K562 (cell line): ENCODE measurements around the gene EXOC7. TPM values are rescaled to one million over a fixed set of nuclear protein-coding genes. Genes with fewer than 3 reads are reported as not detected.

Experiments used
- ATAC-seq: fragments of 200-7000 bp; cut with Tn5 transposase; 3 replicates; pipeline ENCODE4 v1.9.1; 2020; ENCODE audit warnings: moderate library complexity
- BruUV-seq: library from RNA; stranded (reverse); fragments of 400-500 nt; replicated peaks from 2 replicates; lab custom pipeline; 2021; lab: Mats Ljungman, UMichigan
- CTCF ChIA-PET: fragments of 300-600 bp; formaldehyde crosslinking; extraction: SDS; loops from one replicate; lab custom pipeline; 2021; ENCODE audit warnings: low intra/inter-chr PET ratio; lab: Yijun Ruan, JAX
- POLR2A ChIA-PET: fragments of 300-600, 350-650 bp; sonication (Branson Sonifier 250); formaldehyde crosslinking; extraction: SDS; loops from one replicate; lab custom pipeline; 2021; ENCODE audit warnings: antibody characterized with exemption, inconsistent platforms; lab: Yijun Ruan, JAX
- DNase-seq, 4 experiments: peaks; one replicate each; pipeline versions ENCODE4 v3.0.0 to v3.0.0-alpha.2; 2011 to 2018; ENCODE audit warnings: low spot score in 3 of 4, mixed read lengths in 3 of 4; ENCODE audit errors: extremely low read depth in 1 of 4
- FAIRE-seq: peaks from 2 replicates; lab custom pipeline; 2011; peaks lifted over from hg19 to GRCh38; lab: Jason Lieb, UNC
- H2AFZ ChIP-seq: 2 replicates; pipeline ENCODE4 v1.6.0; 2011; ENCODE audit warnings: low read depth, low read length, control low read depth, inconsistent platforms
- H3K27ac ChIP-seq: fragments of 200-600 bp; 3 replicates; pipeline ENCODE4 v1.8.0; 2011; ENCODE audit warnings: low read depth, mild to moderate bottlenecking, control low read depth, inconsistent platforms, low read length, moderate library complexity, mixed read lengths; ENCODE audit errors: extremely low read depth
- H3K27me3 ChIP-seq, 2 experiments: fragments of 300-600 bp in 1 of 2; 2 replicates in 1 of 2; 3 replicates in 1 of 2; pipeline versions ENCODE4 v1.6.0 to v1.8.0; 2011; ENCODE audit warnings: inconsistent platforms in 2 of 2, low read length in 2 of 2, mild to moderate bottlenecking in 1 of 2, mixed read lengths in 1 of 2, moderate library complexity in 1 of 2; ENCODE audit not compliant: control insufficient read depth in 2 of 2, insufficient read depth in 2 of 2
- H3K36me3 ChIP-seq: fragments of 300-600 bp; 3 replicates; pipeline ENCODE4 v1.8.0; 2011; ENCODE audit warnings: mild to moderate bottlenecking, low read length, inconsistent platforms; ENCODE audit not compliant: control insufficient read depth, insufficient read depth
- H3K4me1 ChIP-seq, 2 experiments: fragments of 200-600 bp in 1 of 2; replicated peaks in 1 of 2; 2 replicates in 1 of 2; 3 replicates in 1 of 2; pipeline versions ENCODE4 v1.5.1 to v1.8.0; 2011; ENCODE audit warnings: inconsistent platforms in 2 of 2, low read length in 2 of 2, mild to moderate bottlenecking in 1 of 2, mixed read lengths in 1 of 2, moderate library complexity in 1 of 2; ENCODE audit not compliant: control insufficient read depth in 2 of 2, insufficient read depth in 2 of 2
- H3K4me2 ChIP-seq: 2 replicates; pipeline ENCODE4 v1.6.1; 2011; ENCODE audit warnings: low read length, control low read depth, inconsistent platforms, mixed read lengths; ENCODE audit not compliant: insufficient read depth
- H3K4me3 ChIP-seq: fragments of 200-600 bp; sonication (generic), shearing (Covaris generic); 2 replicates; pipeline ENCODE4 v1.5.1; 2016; ENCODE audit warnings: control low read depth, inconsistent platforms
- H3K79me2 ChIP-seq: fragments of 200-600 bp; 3 replicates; pipeline ENCODE4 v1.8.0; 2011; ENCODE audit warnings: low read length, inconsistent platforms; ENCODE audit not compliant: control insufficient read depth, insufficient read depth
- H3K9ac ChIP-seq, 2 experiments: 2 replicates each; pipeline versions ENCODE4 v1.6.0 to v1.6.1; 2011; ENCODE audit warnings: low read depth in 2 of 2, low read length in 2 of 2, control low read depth in 1 of 2, inconsistent platforms in 1 of 2, mild to moderate bottlenecking in 1 of 2, mixed read lengths in 1 of 2; ENCODE audit not compliant: insufficient read depth in 1 of 2
- H3K9me1 ChIP-seq: one replicate; pipeline ENCODE4 v1.6.0; 2011; ENCODE audit warnings: inconsistent platforms, mild to moderate bottlenecking, low read length, moderate library complexity; ENCODE audit not compliant: control insufficient read depth, insufficient read depth
- H3K9me3 ChIP-seq: replicated peaks from 2 replicates; pipeline ENCODE4 v1.5.1; 2011; ENCODE audit warnings: low read depth, low read length, inconsistent platforms; ENCODE audit not compliant: control insufficient read depth, insufficient read depth
- H4K20me1 ChIP-seq: replicated peaks from 2 replicates; pipeline ENCODE4 v1.6.1; 2011; ENCODE audit warnings: low read length, inconsistent platforms, mixed read lengths; ENCODE audit not compliant: control insufficient read depth, insufficient read depth
- FOS ChIP-seq: IDR thresholded peaks from 3 replicates; pipeline ENCODE4 v1.6.1; 2011; ENCODE audit not compliant: insufficient read length; ENCODE audit errors: extremely low read depth
- JUN ChIP-seq, 2 experiments: sonication (generic) in 1 of 2; formaldehyde crosslinking in 1 of 2; IDR thresholded peaks; 2 replicates each; pipeline versions ENCODE4 v1.6.1 to v1.8.0; 2012 to 2022; ENCODE audit warnings: borderline replicate concordance in 2 of 2, mild to moderate bottlenecking in 2 of 2, improper control_type of control experiment in 1 of 2, low read depth in 1 of 2, low read length in 1 of 2, missing genetic modification reagents in 1 of 2
- KAT8 ChIP-seq: fragments of 450-650 bp; IDR thresholded peaks from 2 replicates; pipeline ENCODE4 v1.6.1; 2016; ENCODE audit warnings: low read depth, mild to moderate bottlenecking
- RHOXF2B ChIP-seq: fragments of 250-450 bp; sonication (Bioruptor Pico); conservative IDR thresholded peaks from 2 replicates; pipeline ENCODE4 v1.5.1; 2021
- SRF ChIP-seq, 2 experiments: fragments of 250-450, 450-650 bp in 1 of 2; sonication (Bioruptor Pico) in 1 of 2; sonication (generic) in 1 of 2; formaldehyde crosslinking; IDR thresholded peaks; 2 replicates each; pipeline versions ENCODE4 v1.5.0 to v1.5.1; 2020 to 2022; ENCODE audit warnings: mild to moderate bottlenecking in 1 of 2, missing genetic modification reagents in 1 of 2
- SRSF9 ChIP-seq: fragments of 200-400 bp; formaldehyde crosslinking; IDR thresholded peaks from 2 replicates; pipeline ENCODE4 v1.6.1; 2017; ENCODE audit warnings: low read depth, low read length, borderline replicate concordance
- ZNF140 ChIP-seq: fragments of 250-450 bp; sonication (Bioruptor Pico); IDR thresholded peaks from 2 replicates; pipeline ENCODE4 v1.8.0; 2021; ENCODE audit warnings: moderate library complexity, mild to moderate bottlenecking, inconsistent platforms
- ZNF23 ChIP-seq: fragments of 250-450 bp; sonication (Bioruptor Pico); IDR thresholded peaks from 2 replicates; pipeline ENCODE4 v1.4.0; 2020; ENCODE audit warnings: mild to moderate bottlenecking
- ZNF785 ChIP-seq: fragments of 250-450 bp; sonication (Bioruptor Pico); IDR thresholded peaks from 2 replicates; pipeline ENCODE4 v1.4.0; 2020; ENCODE audit warnings: mild to moderate bottlenecking
- WGBS: fragments of 100-300 bp; shearing (Covaris generic); methylation state at CpG from one replicate; pipeline ENCODE4 v1.1.6; 2016; ENCODE audit warnings: low coverage, mixed read lengths; ENCODE audit not compliant: insufficient coverage; ENCODE audit errors: missing lambda C conversion rate; 5-methylcytosine and 5-hydroxymethylcytosine counted together
- in situ Hi-C: fragments of 300-500 bp; cut with MboI; formaldehyde crosslinking; loops from 4 replicates; pipeline ENCODE4 v1.15.0; 2018; ENCODE audit warnings: inconsistent platforms, mixed read lengths
- intact Hi-C: fragments of 100-400 bp; cut with micrococcal nuclease; formaldehyde crosslinking; loops from 2 replicates; pipeline ENCODE4 v1.14.2; 2022
- polyA plus RNA-seq, 8 experiments: library from polyadenylated mRNA; depleted of rRNA in 4 of 8; stranded (reverse) in 5 of 8; unstranded in 3 of 8; fragments of >200 nt; fragmentation: Nextera tagmentation in 2 of 8; fragmentation: Illumina TruSeq in 1 of 8; extraction: Ambion mirVana in 2 of 8; extraction: Trizol in 1 of 8; gene quantifications; 2 replicates each; pipeline versions ENCODE4 v1.2.1 to v1.2.3, GENCODE V29; 2011 to 2014; ENCODE audit warnings: inconsistent platforms in 1 of 8, missing spikeins in 1 of 8
- total RNA-seq, 7 experiments: library from RNA; depleted of rRNA in 6 of 7; stranded (reverse); fragments of >200 nt in 6 of 7; fragmentation: Illumina TruSeq in 2 of 7; extraction: Trizol in 2 of 7; gene quantifications; 2 replicates each; pipeline versions ENCODE4 v1.2.1 to v1.2.3, GENCODE V29; 2011 to 2021; ENCODE audit warnings: low replicate concordance in 1 of 7
- TF ChIP-seq, protein P1 (sequence below), 3 experiments: fragments of 200-800 bp in 1 of 3; sonication (Bioruptor generic) in 1 of 3; sonication (generic) in 1 of 3; formaldehyde crosslinking in 1 of 3; IDR thresholded peaks; 2 replicates each; pipeline versions ENCODE4 v1.6.1 to v1.8.0; 2016 to 2022; ENCODE audit warnings: mild to moderate bottlenecking in 2 of 3, missing compliant biosample characterization in 2 of 3, missing genetic modification characterization in 2 of 3, missing genetic modification reagents in 1 of 3
- TF ChIP-seq, protein P2 (sequence below): sonication (generic); formaldehyde crosslinking; IDR thresholded peaks from 2 replicates; pipeline ENCODE4 v1.8.0; 2022; ENCODE audit warnings: missing genetic modification reagents, mild to moderate bottlenecking, moderate library complexity, borderline replicate concordance
- TF ChIP-seq, protein P3 (sequence below): fragments of 450-650 bp; IDR thresholded peaks from 2 replicates; pipeline ENCODE4 v1.6.1; 2016
- TF ChIP-seq, protein P4 (sequence below): fragments of 250-450 bp; sonication (Bioruptor Pico); IDR thresholded peaks from 2 replicates; pipeline ENCODE4 v1.4.0; 2020; ENCODE audit warnings: mild to moderate bottlenecking, moderate library complexity

The EXOC7 gene
- total and polyA plus RNA-seq, 9 of the 15 experiments (the other 6 are each of a cell fraction or from before 2014, with no cell fraction given) = 18.6 to 57.0 (median 35.0) TPM

DNA sequence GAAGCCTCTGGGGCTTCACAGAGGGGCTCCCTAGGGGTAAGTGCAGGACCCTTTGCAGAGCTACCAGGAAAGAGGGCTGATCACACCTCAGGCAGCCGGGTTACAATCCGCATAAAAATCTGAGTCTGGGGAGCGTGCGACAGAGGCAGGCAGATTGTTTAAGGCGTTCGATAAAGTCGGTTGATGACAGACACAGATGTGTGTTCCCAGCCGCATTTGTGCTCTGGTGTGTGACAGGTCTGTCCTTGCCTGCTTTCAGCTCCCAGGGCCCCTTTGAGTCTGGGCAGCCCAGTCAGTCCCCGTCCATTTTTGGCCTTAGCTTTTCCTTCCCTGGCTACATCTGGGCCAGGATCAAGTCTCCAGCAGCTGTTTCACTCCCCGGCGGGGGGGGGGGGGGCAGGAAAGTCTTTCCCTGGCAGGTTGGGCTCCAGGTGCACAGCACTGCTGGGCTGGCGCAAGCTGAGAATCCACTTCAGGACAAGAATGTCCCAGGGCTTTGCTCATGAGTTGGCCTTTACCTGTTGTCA lies 25.9 kb downstream of the EXOC7 start:
- Histone ChIP-seq H3K36me3 (peaks cover 2% of the 10 kb centered on the region; the same call in 1 of the 3 replicates), H3K4me2 (no peak overlapping the region), H3K9ac (no peak overlapping the region), H3K79me2 (peaks cover 4% of the 10 kb centered on the region), H2AFZ (no peak overlapping the region), H3K27me3 (peaks cover 18 to 44% of the 10 kb centered on the region in 2 experiments; a peak in 4 of 5 replicates), H3K9me1 (peaks cover 4% of the 10 kb centered on the region), H4K20me1 (peaks cover 4% of the 10 kb centered on the region; the same call in 1 of the 2 replicates), H3K9me3 (no peaks in the 10 kb centered on the region), H3K27ac (no peak overlapping the region), H3K4me1 (peaks cover 0 to 59% of the 10 kb centered on the region in 2 experiments; a peak in 3 of 5 replicates), H3K4me3 (no peak overlapping the region)
- in situ Hi-C loops = no loop called here
- no TSS peak for BruUV-seq
- POLR2A ChIA-PET = interaction anchor here (1.5 kb wide), 1 partner anchor 8 kb away, joined by 4 read pairs; no protein-coding TSS in a partner anchor
- DNase-seq (peak in 2 of 4 experiments; percentile 48 to 49), ATAC-seq (no peak), FAIRE-seq (no peak)
- 20% methylated on average over 10 of the region's 12 CpGs for WGBS
- intact Hi-C loops = no loop called here
- CTCF ChIA-PET = no interaction called here
- TF ChIP-seq, protein P1, sequence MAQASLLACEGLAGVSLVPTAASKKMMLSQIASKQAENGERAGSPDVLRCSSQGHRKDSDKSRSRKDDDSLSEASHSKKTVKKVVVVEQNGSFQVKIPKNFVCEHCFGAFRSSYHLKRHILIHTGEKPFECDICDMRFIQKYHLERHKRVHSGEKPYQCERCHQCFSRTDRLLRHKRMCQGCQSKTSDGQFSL (CRISPR knock-in tag; IDR thresholded peaks at IDR 0.05) = peak; percentile 72; the same call in 1 of the 2 replicates
- TF ChIP-seq, protein P1 (tag; IDR thresholded peaks at IDR 0.05) = peak in 1 of 2 experiments; percentile 78; a peak in 2 of 4 replicates
- TF ChIP-seq, protein P2, sequence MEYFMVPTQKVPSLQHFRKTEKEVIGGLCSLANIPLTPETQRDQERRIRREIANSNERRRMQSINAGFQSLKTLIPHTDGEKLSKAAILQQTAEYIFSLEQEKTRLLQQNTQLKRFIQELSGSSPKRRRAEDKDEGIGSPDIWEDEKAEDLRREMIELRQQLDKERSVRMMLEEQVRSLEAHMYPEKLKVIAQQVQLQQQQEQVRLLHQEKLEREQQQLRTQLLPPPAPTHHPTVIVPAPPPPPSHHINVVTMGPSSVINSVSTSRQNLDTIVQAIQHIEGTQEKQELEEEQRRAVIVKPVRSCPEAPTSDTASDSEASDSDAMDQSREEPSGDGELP (CRISPR knock-in tag) = peak; percentile 26; the same call in 1 of the 2 replicates
- TF ChIP-seq, protein P3, sequence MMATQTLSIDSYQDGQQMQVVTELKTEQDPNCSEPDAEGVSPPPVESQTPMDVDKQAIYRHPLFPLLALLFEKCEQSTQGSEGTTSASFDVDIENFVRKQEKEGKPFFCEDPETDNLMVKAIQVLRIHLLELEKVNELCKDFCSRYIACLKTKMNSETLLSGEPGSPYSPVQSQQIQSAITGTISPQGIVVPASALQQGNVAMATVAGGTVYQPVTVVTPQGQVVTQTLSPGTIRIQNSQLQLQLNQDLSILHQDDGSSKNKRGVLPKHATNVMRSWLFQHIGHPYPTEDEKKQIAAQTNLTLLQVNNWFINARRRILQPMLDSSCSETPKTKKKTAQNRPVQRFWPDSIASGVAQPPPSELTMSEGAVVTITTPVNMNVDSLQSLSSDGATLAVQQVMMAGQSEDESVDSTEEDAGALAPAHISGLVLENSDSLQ = no peak
- TF ChIP-seq RHOXF2B (no peak), ZNF785 (no peak), ZNF23 (CRISPR knock-in tag) (no peak), ZNF140 (CRISPR knock-in tag) (no peak), SRSF9 (no peak), SRF (CRISPR knock-in tag; IDR thresholded peaks at IDR 0.05) (no peak), JUN (IDR thresholded peaks at IDR 0.05; ENCODE audit: borderline replicate concordance, low read depth, low read length) (no peak), JUN (CRISPR knock-in tag; IDR thresholded peaks at IDR 0.05; ENCODE audit: borderline replicate concordance) (no peak), FOS (no peak), KAT8 (no peak)
- TF ChIP-seq, protein P4, sequence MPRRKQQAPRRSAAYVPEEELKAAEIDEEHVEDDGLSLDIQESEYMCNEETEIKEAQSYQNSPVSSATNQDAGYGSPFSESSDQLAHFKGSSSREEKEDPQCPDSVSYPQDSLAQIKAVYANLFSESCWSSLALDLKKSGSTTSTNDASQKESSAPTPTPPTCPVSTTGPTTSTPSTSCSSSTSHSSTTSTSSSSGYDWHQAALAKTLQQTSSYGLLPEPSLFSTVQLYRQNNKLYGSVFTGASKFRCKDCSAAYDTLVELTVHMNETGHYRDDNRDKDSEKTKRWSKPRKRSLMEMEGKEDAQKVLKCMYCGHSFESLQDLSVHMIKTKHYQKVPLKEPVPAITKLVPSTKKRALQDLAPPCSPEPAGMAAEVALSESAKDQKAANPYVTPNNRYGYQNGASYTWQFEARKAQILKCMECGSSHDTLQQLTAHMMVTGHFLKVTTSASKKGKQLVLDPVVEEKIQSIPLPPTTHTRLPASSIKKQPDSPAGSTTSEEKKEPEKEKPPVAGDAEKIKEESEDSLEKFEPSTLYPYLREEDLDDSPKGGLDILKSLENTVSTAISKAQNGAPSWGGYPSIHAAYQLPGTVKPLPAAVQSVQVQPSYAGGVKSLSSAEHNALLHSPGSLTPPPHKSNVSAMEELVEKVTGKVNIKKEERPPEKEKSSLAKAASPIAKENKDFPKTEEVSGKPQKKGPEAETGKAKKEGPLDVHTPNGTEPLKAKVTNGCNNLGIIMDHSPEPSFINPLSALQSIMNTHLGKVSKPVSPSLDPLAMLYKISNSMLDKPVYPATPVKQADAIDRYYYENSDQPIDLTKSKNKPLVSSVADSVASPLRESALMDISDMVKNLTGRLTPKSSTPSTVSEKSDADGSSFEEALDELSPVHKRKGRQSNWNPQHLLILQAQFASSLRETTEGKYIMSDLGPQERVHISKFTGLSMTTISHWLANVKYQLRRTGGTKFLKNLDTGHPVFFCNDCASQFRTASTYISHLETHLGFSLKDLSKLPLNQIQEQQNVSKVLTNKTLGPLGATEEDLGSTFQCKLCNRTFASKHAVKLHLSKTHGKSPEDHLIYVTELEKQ (CRISPR knock-in tag) = no peak
